Measurements from ENCODE around the gene IMPG2. TPM values are rescaled to one million over a fixed set of nuclear protein-coding genes. Genes with fewer than 3 reads are reported as not detected.

Gene IMPG2
- total RNA-seq, 6 experiments from 2014 or later = 0.05 to 0.12 (median 0.09) TPM

- 78% methylated on average over 3 of the region's 4 CpGs for WGBS (ENCODE audit: insufficient coverage, low coverage, low lambda C conversion rate, missing lambda C conversion rate)
- intact Hi-C loops (cut with DNase I) = no loop called here
- Histone ChIP-seq H3K4me1 (no peaks in the 10 kb centered on the region), H3K4me3 (no peak overlapping the region), H3K27ac (no peak overlapping the region), H3K27me3 (no peaks in the 10 kb centered on the region), H3K36me3 (no peaks in the 10 kb centered on the region), H3K9me3 (no peaks in the 10 kb centered on the region)
- ATAC-seq (no peak), DNase-seq (no peak)
- TF ChIP-seq POLR2A (IDR thresholded peaks at IDR 0.05) = no peak
- TF ChIP-seq, protein P1, sequence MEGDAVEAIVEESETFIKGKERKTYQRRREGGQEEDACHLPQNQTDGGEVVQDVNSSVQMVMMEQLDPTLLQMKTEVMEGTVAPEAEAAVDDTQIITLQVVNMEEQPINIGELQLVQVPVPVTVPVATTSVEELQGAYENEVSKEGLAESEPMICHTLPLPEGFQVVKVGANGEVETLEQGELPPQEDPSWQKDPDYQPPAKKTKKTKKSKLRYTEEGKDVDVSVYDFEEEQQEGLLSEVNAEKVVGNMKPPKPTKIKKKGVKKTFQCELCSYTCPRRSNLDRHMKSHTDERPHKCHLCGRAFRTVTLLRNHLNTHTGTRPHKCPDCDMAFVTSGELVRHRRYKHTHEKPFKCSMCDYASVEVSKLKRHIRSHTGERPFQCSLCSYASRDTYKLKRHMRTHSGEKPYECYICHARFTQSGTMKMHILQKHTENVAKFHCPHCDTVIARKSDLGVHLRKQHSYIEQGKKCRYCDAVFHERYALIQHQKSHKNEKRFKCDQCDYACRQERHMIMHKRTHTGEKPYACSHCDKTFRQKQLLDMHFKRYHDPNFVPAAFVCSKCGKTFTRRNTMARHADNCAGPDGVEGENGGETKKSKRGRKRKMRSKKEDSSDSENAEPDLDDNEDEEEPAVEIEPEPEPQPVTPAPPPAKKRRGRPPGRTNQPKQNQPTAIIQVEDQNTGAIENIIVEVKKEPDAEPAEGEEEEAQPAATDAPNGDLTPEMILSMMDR (IDR thresholded peaks at IDR 0.05) = no peak
These were observed 48.6 kb downstream of the IMPG2 start for GRCh38 chr3:101271728-101272127.

DNA sequence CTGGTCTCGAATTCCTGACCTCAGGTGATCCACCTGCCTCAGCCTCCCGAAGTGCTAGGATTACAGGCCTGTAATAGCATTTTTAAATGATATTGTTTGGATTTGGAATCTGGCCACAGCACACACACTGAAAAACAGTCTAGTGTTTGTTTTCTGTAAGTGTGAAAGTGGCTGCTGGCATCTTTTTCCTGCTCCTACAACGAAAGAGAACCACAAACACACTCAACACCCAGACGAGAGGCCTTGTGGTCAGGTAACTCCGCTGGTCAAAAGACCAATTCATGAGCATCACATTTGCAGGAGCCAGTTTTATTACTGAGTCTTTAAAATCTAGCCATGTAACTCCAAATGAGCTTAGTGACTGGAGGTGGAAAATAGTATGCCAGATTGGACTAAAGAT is 50.2 kb downstream of the IMPG2 start:
- Histone ChIP-seq H3K4me1 (no peaks in the 10 kb centered on the region), H3K4me3 (no peak overlapping the region), H3K36me3 (no peaks in the 10 kb centered on the region), H3K27ac (no peak overlapping the region), H3K9me3 (no peaks in the 10 kb centered on the region), H3K27me3 (no peaks in the 10 kb centered on the region)
- intact Hi-C loops (cut with DNase I) = no loop called here
- ATAC-seq (no peak), DNase-seq (no peak)
- TF ChIP-seq, protein P1 (IDR thresholded peaks at IDR 0.05) = no peak
- TF ChIP-seq POLR2A (IDR thresholded peaks at IDR 0.05) = no peak
- WGBS (ENCODE audit: insufficient coverage, low coverage, low lambda C conversion rate, missing lambda C conversion rate) = 92% methylated on average over 5 of the region's 5 CpGs

- TF ChIP-seq, protein P1 (IDR thresholded peaks at IDR 0.05) = no peak
- no peak for TF ChIP-seq POLR2A (IDR thresholded peaks at IDR 0.05)
- no peaks in the 10 kb centered on the region for H3K36me3 ChIP-seq
- WGBS (ENCODE audit: insufficient coverage, low coverage, low lambda C conversion rate, missing lambda C conversion rate) = 67% methylated on average over 3 of the region's 3 CpGs
- no peaks in the 10 kb centered on the region for H3K4me1 ChIP-seq
- no peaks in the 10 kb centered on the region for H3K9me3 ChIP-seq
- H3K27ac ChIP-seq = no peak overlapping the region
- DNase-seq (no peak), ATAC-seq (no peak)
- intact Hi-C loops (cut with DNase I) = no loop called here
- H3K27me3 ChIP-seq = no peaks in the 10 kb centered on the region
- no peak overlapping the region for H3K4me3 ChIP-seq
These were observed 51.3 kb downstream of the IMPG2 start for GRCh38 chr3:101268971-101269671.

GRCh38 chr3:101268141-101268540 is 52.2 kb downstream of the IMPG2 start:
- Histone ChIP-seq H3K36me3 (no peaks in the 10 kb centered on the region), H3K27me3 (no peaks in the 10 kb centered on the region), H3K9me3 (no peaks in the 10 kb centered on the region), H3K4me1 (no peaks in the 10 kb centered on the region), H3K27ac (no peak overlapping the region), H3K4me3 (no peak overlapping the region)
- ATAC-seq = no peak
- WGBS (ENCODE audit: insufficient coverage, low coverage, low lambda C conversion rate, missing lambda C conversion rate) = 81% methylated on average over 2 of the region's 2 CpGs
- no peak for DNase-seq
- intact Hi-C loops (cut with DNase I) = no loop called here
- no peak for TF ChIP-seq POLR2A (IDR thresholded peaks at IDR 0.05)
- TF ChIP-seq, protein P1 (IDR thresholded peaks at IDR 0.05) = no peak

DNA sequence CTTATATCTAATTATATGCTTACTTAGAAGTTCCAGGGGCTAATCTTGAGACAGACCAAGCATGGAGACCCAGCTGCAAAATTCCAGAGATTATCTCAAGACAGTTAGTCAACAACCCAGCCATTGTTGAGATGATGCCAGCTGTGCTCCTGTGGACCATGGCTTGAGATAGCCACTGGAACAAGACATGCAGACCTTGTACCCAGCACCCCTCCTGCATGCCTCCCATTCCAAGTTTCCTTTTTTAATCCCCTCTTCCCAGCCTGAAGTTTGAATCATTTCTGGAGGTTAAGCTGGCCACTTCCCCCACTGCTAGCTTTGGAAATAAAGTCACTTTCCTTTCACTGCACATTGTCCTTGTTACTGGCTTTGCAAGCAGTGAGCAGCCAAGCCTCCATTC is 53.8 kb downstream of the IMPG2 start:
- TF ChIP-seq POLR2A (IDR thresholded peaks at IDR 0.05) = no peak
- TF ChIP-seq, protein P1 (IDR thresholded peaks at IDR 0.05) = no peak
- ATAC-seq (no peak), DNase-seq (no peak)
- Histone ChIP-seq H3K27me3 (no peaks in the 10 kb centered on the region), H3K4me1 (no peaks in the 10 kb centered on the region), H3K36me3 (no peaks in the 10 kb centered on the region), H3K4me3 (no peak overlapping the region), H3K27ac (no peak overlapping the region), H3K9me3 (no peaks in the 10 kb centered on the region)
- intact Hi-C loops (cut with DNase I) = no loop called here

Data from right lobe of liver (tissue), 6 donors.